Measurements from ENCODE around the gene GUCD1.
A peak's percentile ranks its signal among the peaks of the same experiment; 100 is the strongest.

GUCD1 gene

DNA sequence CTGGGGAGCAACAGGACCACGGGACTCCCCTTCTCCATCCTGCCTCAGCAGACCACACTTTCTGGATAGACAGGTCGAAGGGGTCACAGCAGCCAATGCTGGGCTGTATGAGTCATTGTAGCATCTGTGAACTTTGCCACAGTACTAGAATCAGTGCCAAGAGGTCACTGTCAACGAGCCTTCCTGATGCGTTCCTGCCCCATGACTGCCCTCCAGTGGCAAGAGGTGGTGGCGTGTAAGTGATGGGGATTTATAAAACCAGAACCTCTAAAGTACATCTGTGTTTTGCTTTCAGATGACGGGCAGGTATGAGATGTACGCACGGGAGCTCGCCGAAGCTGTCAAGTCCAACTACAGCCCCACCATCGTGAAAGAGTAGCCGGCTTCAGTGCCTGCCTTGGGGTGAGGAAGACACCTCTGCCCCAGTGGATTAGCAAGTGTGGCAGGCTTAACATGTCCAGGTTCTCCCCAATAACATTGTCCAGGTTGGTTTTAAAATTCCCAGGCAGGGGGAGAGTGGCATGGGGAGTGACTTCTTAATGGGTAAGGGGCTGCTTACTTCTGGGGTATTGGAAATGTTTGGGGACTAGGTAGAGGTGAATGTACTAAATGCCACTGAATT lies 29.4 kb downstream of the GUCD1 start:
- peak; percentile 90 for DNase-seq
- Histone ChIP-seq H3K4ac (ENCODE audit: low read depth, low read length) (no peak overlapping the region), H3K18ac (ENCODE audit: low read length) (no peak overlapping the region), H2AK5ac (ENCODE audit: low read length) (no peak overlapping the region), H3K23ac (ENCODE audit: low read length) (no peak overlapping the region), H3K4me1 (ENCODE audit: control insufficient read depth, low read depth, low read length) (peaks cover 2% of the 10 kb centered on the region), H3K4me3 (ENCODE audit: low read length) (no peak overlapping the region), H3K4me2 (ENCODE audit: low read length) (no peak overlapping the region), H3K56ac (ENCODE audit: low read length) (no peak overlapping the region), H3K9ac (ENCODE audit: low read length) (no peak overlapping the region), H3K36me3 (ENCODE audit: control insufficient read depth, insufficient read depth, low read length) (no peaks in the 10 kb centered on the region), H2BK5ac (ENCODE audit: low read length) (no peak overlapping the region), H3K27ac (ENCODE audit: low read depth, low read length) (no peak overlapping the region), H4K8ac (ENCODE audit: low read depth, low read length) (no peak overlapping the region), H4K5ac (ENCODE audit: low read length) (no peak overlapping the region), H3K79me1 (ENCODE audit: low read length) (no peaks in the 10 kb centered on the region), H2BK120ac (ENCODE audit: low read depth, low read length) (no peak overlapping the region), H3K79me2 (ENCODE audit: control insufficient read depth, insufficient read depth, low read length) (no peaks in the 10 kb centered on the region), H2BK15ac (replicated peaks; ENCODE audit: low read depth) (no peak overlapping the region), H3K27me3 (ENCODE audit: insufficient read depth, low read length, poor library complexity) (no peaks in the 10 kb centered on the region)
- WGBS (ENCODE audit: extremely low coverage, insufficient coverage, low lambda C conversion rate): no CpG with 5 or more reads among the region's 12 CpGs

DNA sequence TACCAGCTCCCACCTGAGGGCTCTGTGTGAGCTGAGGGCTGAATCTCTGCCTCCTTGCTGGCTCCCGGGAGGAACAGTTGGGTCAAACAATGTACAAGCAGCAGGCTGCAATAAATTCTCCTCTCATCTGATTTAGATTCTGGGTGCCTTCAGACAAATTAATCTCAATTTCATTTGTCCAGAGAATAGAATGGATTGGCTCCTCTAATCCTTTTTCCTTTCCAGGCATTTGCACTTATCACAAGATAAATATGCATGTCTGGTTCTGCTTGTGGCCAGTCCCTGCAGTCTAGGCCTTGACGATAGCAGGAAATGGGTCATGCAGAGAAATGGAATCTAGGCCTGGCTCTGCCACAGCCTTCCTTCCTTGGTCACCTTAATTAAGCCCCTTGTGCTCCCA lies 31.1 kb downstream of the GUCD1 start:
- Histone ChIP-seq H3K4ac (ENCODE audit: low read depth, low read length) (no peak overlapping the region), H3K4me3 (ENCODE audit: low read length) (no peak overlapping the region), H2AK5ac (ENCODE audit: low read length) (no peak overlapping the region), H3K27ac (ENCODE audit: low read depth, low read length) (no peak overlapping the region), H3K9ac (ENCODE audit: low read length) (no peak overlapping the region), H3K27me3 (ENCODE audit: insufficient read depth, low read length, poor library complexity) (no peaks in the 10 kb centered on the region), H3K18ac (ENCODE audit: low read length) (no peak overlapping the region), H4K8ac (ENCODE audit: low read depth, low read length) (no peak overlapping the region), H3K79me1 (ENCODE audit: low read length) (no peaks in the 10 kb centered on the region), H3K79me2 (ENCODE audit: control insufficient read depth, insufficient read depth, low read length) (no peaks in the 10 kb centered on the region), H3K4me1 (ENCODE audit: control insufficient read depth, low read depth, low read length) (peaks cover 2% of the 10 kb centered on the region), H3K56ac (ENCODE audit: low read length) (no peak overlapping the region), H2BK120ac (ENCODE audit: low read depth, low read length) (no peak overlapping the region), H3K23ac (ENCODE audit: low read length) (no peak overlapping the region), H4K5ac (ENCODE audit: low read length) (no peak overlapping the region), H3K4me2 (ENCODE audit: low read length) (no peak overlapping the region), H2BK5ac (ENCODE audit: low read length) (no peak overlapping the region), H2BK15ac (replicated peaks; ENCODE audit: low read depth) (no peak overlapping the region), H3K36me3 (ENCODE audit: control insufficient read depth, insufficient read depth, low read length) (no peaks in the 10 kb centered on the region)
- WGBS (ENCODE audit: extremely low coverage, insufficient coverage, low lambda C conversion rate): no CpG with 5 or more reads among the region's 2 CpGs
- DNase-seq: peak; percentile 28

DNA sequence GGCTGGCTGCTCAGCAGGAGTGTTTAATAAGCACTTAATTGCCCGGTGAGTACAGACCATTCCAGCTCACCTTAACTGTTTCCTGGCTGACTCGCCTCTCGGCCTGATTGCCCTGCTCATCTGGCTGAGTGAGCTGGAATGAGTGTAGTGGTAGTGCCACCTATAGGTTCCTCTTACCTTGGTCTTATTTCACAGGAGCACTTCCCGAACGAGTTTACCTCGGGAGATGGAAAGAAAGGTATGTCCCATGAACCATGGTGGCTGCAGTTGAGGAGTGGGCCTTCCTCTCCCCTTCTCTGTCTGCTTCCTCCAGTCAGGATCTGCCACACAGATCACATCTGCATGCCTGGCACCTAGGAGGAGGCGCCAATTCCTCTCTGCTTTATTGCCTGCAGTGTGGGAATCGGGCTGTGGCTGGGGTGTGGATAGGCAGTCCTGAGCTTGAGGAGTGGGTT lies 33.1 kb downstream of the GUCD1 start:
- Histone ChIP-seq H3K4me3 (ENCODE audit: low read length) (no peak overlapping the region), H3K27ac (ENCODE audit: low read depth, low read length) (no peak overlapping the region), H2AK5ac (ENCODE audit: low read length) (no peak overlapping the region), H2BK120ac (ENCODE audit: low read depth, low read length) (no peak overlapping the region), H3K79me1 (ENCODE audit: low read length) (no peaks in the 10 kb centered on the region), H4K8ac (ENCODE audit: low read depth, low read length) (no peak overlapping the region), H3K4ac (ENCODE audit: low read depth, low read length) (no peak overlapping the region), H3K36me3 (ENCODE audit: control insufficient read depth, insufficient read depth, low read length) (no peaks in the 10 kb centered on the region), H4K5ac (ENCODE audit: low read length) (no peak overlapping the region), H3K23ac (ENCODE audit: low read length) (no peak overlapping the region), H3K56ac (ENCODE audit: low read length) (peak overlapping the region; percentile 87), H3K4me2 (ENCODE audit: low read length) (no peak overlapping the region), H3K4me1 (ENCODE audit: control insufficient read depth, low read depth, low read length) (peaks cover 2% of the 10 kb centered on the region), H2BK5ac (ENCODE audit: low read length) (no peak overlapping the region), H3K79me2 (ENCODE audit: control insufficient read depth, insufficient read depth, low read length) (no peaks in the 10 kb centered on the region), H3K27me3 (ENCODE audit: insufficient read depth, low read length, poor library complexity) (no peaks in the 10 kb centered on the region), H3K18ac (ENCODE audit: low read length) (no peak overlapping the region), H2BK15ac (replicated peaks; ENCODE audit: low read depth) (no peak overlapping the region), H3K9ac (ENCODE audit: low read length) (peak overlapping the region; percentile 53)
- DNase-seq: peak; percentile 95
- no CpG with 5 or more reads among the region's 8 CpGs for WGBS (ENCODE audit: extremely low coverage, insufficient coverage, low lambda C conversion rate)

DNA sequence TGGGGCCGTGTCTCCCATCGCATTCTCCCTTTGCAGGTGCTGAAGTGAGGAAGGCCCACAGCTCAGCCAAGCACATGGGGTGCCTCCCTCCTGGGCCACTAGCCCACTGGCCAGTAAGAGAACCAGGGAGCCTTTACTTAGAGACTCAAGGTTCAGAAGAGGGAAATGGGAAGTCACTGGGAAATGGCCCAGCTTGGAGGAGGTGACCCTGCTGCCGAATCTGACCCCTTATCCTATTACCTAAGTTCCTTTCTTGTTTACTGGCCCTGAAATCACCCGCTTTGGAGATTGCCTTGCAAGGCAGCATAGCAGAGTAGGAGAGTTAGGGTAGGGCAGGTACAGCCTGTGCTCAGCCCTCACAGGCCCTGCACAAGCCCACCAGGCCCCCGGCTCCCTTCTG lies 35.4 kb downstream of the GUCD1 start:
- Histone ChIP-seq H4K5ac (ENCODE audit: low read length) (no peak overlapping the region), H2AK5ac (ENCODE audit: low read length) (no peak overlapping the region), H3K79me2 (ENCODE audit: control insufficient read depth, insufficient read depth, low read length) (no peaks in the 10 kb centered on the region), H2BK5ac (ENCODE audit: low read length) (no peak overlapping the region), H3K27me3 (ENCODE audit: insufficient read depth, low read length, poor library complexity) (no peaks in the 10 kb centered on the region), H3K36me3 (ENCODE audit: control insufficient read depth, insufficient read depth, low read length) (no peaks in the 10 kb centered on the region), H3K23ac (ENCODE audit: low read length) (no peak overlapping the region), H2BK120ac (ENCODE audit: low read depth, low read length) (no peak overlapping the region), H3K9ac (ENCODE audit: low read length) (no peak overlapping the region), H3K79me1 (ENCODE audit: low read length) (no peaks in the 10 kb centered on the region), H3K18ac (ENCODE audit: low read length) (no peak overlapping the region), H4K8ac (ENCODE audit: low read depth, low read length) (no peak overlapping the region), H3K4me3 (ENCODE audit: low read length) (no peak overlapping the region), H3K4ac (ENCODE audit: low read depth, low read length) (no peak overlapping the region), H2BK15ac (replicated peaks; ENCODE audit: low read depth) (no peak overlapping the region), H3K4me1 (ENCODE audit: control insufficient read depth, low read depth, low read length) (peaks cover 2% of the 10 kb centered on the region), H3K4me2 (ENCODE audit: low read length) (no peak overlapping the region), H3K27ac (ENCODE audit: low read depth, low read length) (no peak overlapping the region), H3K56ac (ENCODE audit: low read length) (no peak overlapping the region)
- WGBS (ENCODE audit: extremely low coverage, insufficient coverage, low lambda C conversion rate): no CpG with 5 or more reads among the region's 5 CpGs
- no peak for DNase-seq

DNA sequence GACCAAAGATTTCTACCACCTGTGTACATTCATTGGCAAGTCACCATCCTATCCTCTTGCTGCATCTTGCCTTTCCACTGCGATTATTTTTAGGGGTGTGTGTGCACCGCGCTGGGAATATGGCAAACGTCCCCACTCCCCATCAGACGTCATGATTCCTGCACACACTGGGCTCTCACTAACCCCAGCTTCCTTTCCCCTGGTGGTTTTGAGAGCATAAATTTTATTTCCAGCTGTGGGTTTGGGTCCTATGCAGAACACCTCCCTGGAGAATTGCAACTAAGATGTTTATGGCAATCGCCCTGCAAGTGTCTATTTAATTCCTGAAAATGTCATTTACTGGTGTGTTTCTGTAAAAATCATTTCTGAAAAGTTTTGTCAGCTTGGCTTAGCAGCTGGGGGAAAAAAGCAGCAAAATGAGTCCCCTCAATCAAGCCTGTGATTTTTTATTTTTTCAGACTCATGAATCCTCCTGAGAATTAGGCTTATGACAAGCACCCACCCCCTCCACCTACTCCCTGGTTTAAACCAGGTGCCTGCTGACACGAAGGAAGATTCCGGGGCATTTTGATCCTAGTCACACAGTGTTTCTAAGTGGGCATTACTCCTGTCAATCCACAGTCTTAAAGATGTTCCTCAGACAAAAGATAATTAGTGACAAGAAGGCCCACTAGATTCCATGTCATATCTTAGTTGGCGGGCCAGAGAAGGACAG lies 36.0 kb downstream of the GUCD1 start:
- peaks cover 2% of the 10 kb centered on the region for H3K4me1 ChIP-seq (ENCODE audit: control insufficient read depth, low read depth, low read length)
- H2BK15ac ChIP-seq (replicated peaks; ENCODE audit: low read depth): no peak overlapping the region
- no peak overlapping the region for H3K4me2 ChIP-seq (ENCODE audit: low read length)
- H3K79me1 ChIP-seq (ENCODE audit: low read length): no peaks in the 10 kb centered on the region
- H3K27me3 ChIP-seq (ENCODE audit: insufficient read depth, low read length, poor library complexity): no peaks in the 10 kb centered on the region
- H4K5ac ChIP-seq (ENCODE audit: low read length): no peak overlapping the region
- no peak overlapping the region for H2BK5ac ChIP-seq (ENCODE audit: low read length)
- no peak overlapping the region for H3K27ac ChIP-seq (ENCODE audit: low read depth, low read length)
- no peak overlapping the region for H3K9ac ChIP-seq (ENCODE audit: low read length)
- no peak overlapping the region for H3K4me3 ChIP-seq (ENCODE audit: low read length)
- H2AK5ac ChIP-seq (ENCODE audit: low read length): no peak overlapping the region
- no peak overlapping the region for H3K23ac ChIP-seq (ENCODE audit: low read length)
- no peak overlapping the region for H2BK120ac ChIP-seq (ENCODE audit: low read depth, low read length)
- no peaks in the 10 kb centered on the region for H3K36me3 ChIP-seq (ENCODE audit: control insufficient read depth, insufficient read depth, low read length)
- no peak overlapping the region for H4K8ac ChIP-seq (ENCODE audit: low read depth, low read length)
- WGBS (ENCODE audit: extremely low coverage, insufficient coverage, low lambda C conversion rate): no CpG with 5 or more reads among the region's 9 CpGs
- no peak overlapping the region for H3K4ac ChIP-seq (ENCODE audit: low read depth, low read length)
- DNase-seq: no peak
- no peak overlapping the region for H3K18ac ChIP-seq (ENCODE audit: low read length)
- H3K79me2 ChIP-seq (ENCODE audit: control insufficient read depth, insufficient read depth, low read length): no peaks in the 10 kb centered on the region
- H3K56ac ChIP-seq (ENCODE audit: low read length): no peak overlapping the region

Measured in mesendoderm (in vitro differentiated cells).